IPS-20b (cell line): ENCODE results near the gene TMEM273.

ENCODE experiments used
- H3K27ac ChIP-seq: one replicate; pipeline ENCODE4 v1.5.1; 2013; ENCODE audit warnings: low read length
- H3K27me3 ChIP-seq: 2 replicates; pipeline ENCODE4 v1.6.1; 2013; ENCODE audit warnings: mild to moderate bottlenecking, low read length, inconsistent platforms; ENCODE audit not compliant: insufficient read depth
- H3K36me3 ChIP-seq: 2 replicates; pipeline ENCODE4 v1.6.1; 2013; ENCODE audit warnings: low read depth, mild to moderate bottlenecking, inconsistent platforms, low read length, moderate library complexity; ENCODE audit not compliant: insufficient read depth
- H3K4me1 ChIP-seq: 2 replicates; pipeline ENCODE4 v1.6.1; 2013; ENCODE audit warnings: mild to moderate bottlenecking, control low read depth, inconsistent platforms, low read length, moderate library complexity; ENCODE audit not compliant: insufficient read depth
- H3K4me3 ChIP-seq: 2 replicates; pipeline ENCODE4 v1.5.1; 2013; ENCODE audit warnings: mild to moderate bottlenecking, low read length, inconsistent platforms
- H3K9ac ChIP-seq: 2 replicates; pipeline ENCODE4 v1.6.1; 2013; ENCODE audit warnings: low read depth, mild to moderate bottlenecking, inconsistent platforms, low read length, moderate library complexity
- H3K9me3 ChIP-seq: 2 replicates; pipeline ENCODE4 v1.6.1; 2013; ENCODE audit warnings: mild to moderate bottlenecking, low read depth, low read length, inconsistent platforms; ENCODE audit not compliant: insufficient read depth

TMEM273 gene

DNA sequence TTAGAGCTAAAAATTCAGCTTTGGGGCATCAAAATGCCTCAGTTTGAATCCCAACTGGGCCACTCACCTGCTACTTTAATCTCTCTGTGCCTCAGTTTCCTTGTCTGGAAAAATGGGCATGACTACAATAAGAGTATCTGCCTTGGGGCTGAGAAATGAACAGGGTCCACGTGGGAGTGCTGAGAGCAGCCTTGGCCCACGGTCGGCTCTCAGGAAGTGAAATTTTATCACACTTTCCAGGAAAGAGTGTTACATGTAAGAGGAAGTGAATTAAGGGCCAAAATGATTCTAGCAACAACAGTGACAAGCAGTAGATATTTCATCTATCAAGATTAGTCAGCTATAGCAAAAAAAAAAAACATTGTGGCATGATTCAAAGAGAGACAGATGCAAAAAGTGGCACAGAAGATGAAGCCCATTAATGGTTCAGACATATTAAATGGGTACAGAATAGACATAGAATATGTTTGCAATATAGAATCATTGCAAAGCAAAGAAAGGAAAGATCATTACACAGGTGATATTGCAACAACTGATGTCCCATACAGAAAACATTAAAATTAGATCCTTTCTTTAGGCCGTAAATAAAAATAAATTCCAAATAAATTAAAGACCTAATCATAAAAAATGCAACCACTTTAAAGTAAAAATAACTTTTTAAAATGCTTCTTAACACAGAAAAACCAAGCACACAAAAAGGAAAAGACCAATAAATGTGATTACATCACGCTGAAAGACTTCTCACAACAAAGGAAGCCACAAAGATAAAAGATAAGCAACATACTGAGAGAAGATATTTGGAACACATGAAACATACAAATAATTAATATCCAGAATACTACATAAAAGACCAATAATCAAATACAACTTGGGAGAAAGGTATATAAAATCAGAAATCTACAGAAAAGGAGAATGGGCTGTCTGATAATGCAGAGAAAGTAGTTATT is 4.3 kb downstream of the TMEM273 start:
- Histone ChIP-seq H3K27ac (no peak overlapping the region), H3K36me3 (no peaks in the 10 kb centered on the region), H3K9me3 (no peaks in the 10 kb centered on the region), H3K4me1 (no peaks in the 10 kb centered on the region), H3K27me3 (no peaks in the 10 kb centered on the region), H3K9ac (no peak overlapping the region), H3K4me3 (no peak overlapping the region)

- no peaks in the 10 kb centered on the region for H3K4me1 ChIP-seq
- no peaks in the 10 kb centered on the region for H3K9me3 ChIP-seq
- H3K9ac ChIP-seq = no peak overlapping the region
- H3K36me3 ChIP-seq = no peaks in the 10 kb centered on the region
- H3K27ac ChIP-seq = no peak overlapping the region
- H3K4me3 ChIP-seq = no peak overlapping the region
- H3K27me3 ChIP-seq = no peaks in the 10 kb centered on the region
Observed at GRCh38 chr10:49182776-49183175, 5.4 kb downstream of the TMEM273 start.

DNA sequence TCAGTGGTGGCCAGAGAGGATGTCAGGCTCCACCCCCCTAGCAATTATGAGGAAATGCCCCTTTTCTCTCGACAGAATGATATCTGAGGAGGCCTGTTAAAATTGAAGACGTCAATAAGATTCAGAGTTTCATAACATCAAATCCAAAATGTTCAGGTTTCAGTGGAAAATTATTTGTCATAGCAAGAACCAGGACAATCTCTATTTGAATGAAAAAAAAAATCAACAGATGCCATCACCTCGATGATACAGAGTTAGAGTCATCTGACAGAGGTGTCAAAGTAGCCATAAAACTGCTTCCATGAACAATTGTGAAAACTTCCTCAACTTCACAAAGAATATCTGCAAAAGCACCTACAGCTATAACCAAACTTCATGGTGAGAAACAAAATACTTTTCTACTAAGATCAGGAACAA is 7.7 kb downstream of the TMEM273 start:
- no peaks in the 10 kb centered on the region for H3K4me1 ChIP-seq
- H3K27me3 ChIP-seq = no peaks in the 10 kb centered on the region
- no peaks in the 10 kb centered on the region for H3K9me3 ChIP-seq
- H3K9ac ChIP-seq = no peak overlapping the region
- H3K36me3 ChIP-seq = no peaks in the 10 kb centered on the region
- no peak overlapping the region for H3K27ac ChIP-seq
- H3K4me3 ChIP-seq = no peak overlapping the region

DNA sequence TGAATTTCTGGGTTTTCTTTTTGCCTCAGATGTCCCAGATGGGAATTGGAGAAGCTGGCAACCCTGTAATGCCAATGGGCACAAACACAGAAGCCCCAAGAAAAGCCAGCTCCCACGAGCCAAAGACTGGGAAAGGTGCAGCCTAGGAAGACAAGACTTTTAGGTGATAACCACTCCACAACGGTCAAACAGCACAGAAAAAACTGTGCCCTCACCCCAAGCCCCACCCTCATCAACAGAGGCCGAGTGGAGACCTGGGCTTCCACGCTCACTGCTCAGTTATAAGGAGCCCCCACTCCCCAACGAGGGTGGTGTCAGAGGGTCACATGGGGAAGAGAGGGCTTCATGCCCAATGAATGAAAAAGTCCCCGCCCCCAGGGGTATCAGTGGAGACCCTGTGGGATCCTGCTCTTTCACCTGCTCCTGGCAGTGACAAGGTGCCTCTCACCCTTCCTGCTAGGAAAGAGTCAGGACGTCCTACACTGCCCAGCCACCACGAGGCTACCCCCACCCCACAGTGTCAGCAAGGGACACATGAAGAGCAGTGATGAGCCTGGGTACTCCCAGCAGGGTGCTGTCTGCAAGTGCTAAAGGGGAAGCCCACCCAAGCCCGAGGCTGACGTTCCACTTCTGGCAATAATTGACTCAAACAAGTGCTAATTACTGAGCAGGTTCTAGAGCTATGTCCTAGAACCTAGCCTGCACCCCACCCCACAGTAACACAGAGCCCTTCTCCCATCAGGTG is 8.3 kb downstream of the TMEM273 start:
- Histone ChIP-seq H3K4me1 (no peaks in the 10 kb centered on the region), H3K9me3 (no peaks in the 10 kb centered on the region), H3K36me3 (no peaks in the 10 kb centered on the region), H3K27ac (no peak overlapping the region), H3K9ac (no peak overlapping the region), H3K4me3 (no peak overlapping the region), H3K27me3 (no peaks in the 10 kb centered on the region)

DNA sequence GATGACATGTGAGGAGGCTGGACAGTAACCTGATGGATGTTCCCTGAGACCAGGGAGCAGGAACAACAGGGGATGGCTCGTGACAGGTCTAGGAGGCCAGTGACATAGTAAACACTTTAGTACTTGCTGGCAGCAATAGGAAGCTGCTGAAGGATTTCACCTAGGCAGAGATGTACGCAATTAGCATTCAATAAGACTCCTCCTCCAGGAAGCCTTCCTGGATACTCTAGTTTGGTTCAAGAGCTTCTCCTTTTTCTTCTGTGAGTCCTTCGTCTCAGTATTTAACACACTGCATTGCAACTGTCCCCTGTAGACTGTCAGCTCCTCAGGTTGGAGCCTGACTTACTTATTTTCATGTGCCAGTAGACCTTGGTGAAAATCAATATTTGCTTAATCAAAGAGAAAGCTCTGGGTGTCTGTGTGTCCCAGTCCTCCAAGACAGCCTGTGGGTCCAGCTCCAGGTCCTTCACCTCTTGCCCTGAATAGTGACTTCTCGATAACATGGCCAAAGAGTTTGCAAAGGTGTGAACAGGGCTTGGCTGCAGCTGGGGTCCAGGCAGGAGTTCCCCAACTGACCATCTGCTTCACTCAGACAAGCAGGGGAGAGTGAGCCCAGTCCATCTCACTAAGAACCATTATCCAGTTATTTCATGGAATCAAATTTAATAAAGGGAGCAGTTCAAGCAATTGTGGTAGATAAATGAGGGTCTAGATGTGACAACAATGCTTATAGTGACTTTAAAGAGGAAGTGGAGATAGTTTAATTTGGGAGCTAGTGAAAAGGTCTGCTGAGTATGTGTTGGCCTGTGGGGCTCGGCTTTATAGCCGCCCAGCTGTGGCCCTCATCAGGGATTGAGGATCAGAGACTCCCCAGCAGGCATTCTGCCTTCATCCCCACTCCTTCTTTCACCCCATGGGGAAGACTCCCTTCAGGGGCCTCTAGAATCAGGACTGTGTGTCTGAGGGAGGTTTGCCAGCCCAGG is 9.4 kb downstream of the TMEM273 start:
- no peaks in the 10 kb centered on the region for H3K4me1 ChIP-seq

GRCh38 chr10:49177391-49178355 is 10.5 kb downstream of the TMEM273 start:
- no peak overlapping the region for H3K9ac ChIP-seq
- H3K27ac ChIP-seq = no peak overlapping the region
- H3K27me3 ChIP-seq = no peaks in the 10 kb centered on the region
- no peaks in the 10 kb centered on the region for H3K4me1 ChIP-seq
- no peak overlapping the region for H3K4me3 ChIP-seq
- H3K9me3 ChIP-seq = no peaks in the 10 kb centered on the region
- H3K36me3 ChIP-seq = no peaks in the 10 kb centered on the region

More for the DNA sequence above, 9.4 kb downstream of the TMEM273 start:
- H3K27me3 ChIP-seq = no peaks in the 10 kb centered on the region
- H3K27ac ChIP-seq = no peak overlapping the region
- no peak overlapping the region for H3K9ac ChIP-seq
- no peaks in the 10 kb centered on the region for H3K9me3 ChIP-seq
- no peaks in the 10 kb centered on the region for H3K36me3 ChIP-seq
- H3K4me3 ChIP-seq = no peak overlapping the region

- Histone ChIP-seq H3K4me3 (no peak overlapping the region), H3K9me3 (no peaks in the 10 kb centered on the region), H3K36me3 (no peaks in the 10 kb centered on the region), H3K27ac (no peak overlapping the region), H3K9ac (no peak overlapping the region), H3K27me3 (no peaks in the 10 kb centered on the region), H3K4me1 (no peaks in the 10 kb centered on the region)
Observed at GRCh38 chr10:49176310-49177268, 11.6 kb downstream of the TMEM273 start.

DNA sequence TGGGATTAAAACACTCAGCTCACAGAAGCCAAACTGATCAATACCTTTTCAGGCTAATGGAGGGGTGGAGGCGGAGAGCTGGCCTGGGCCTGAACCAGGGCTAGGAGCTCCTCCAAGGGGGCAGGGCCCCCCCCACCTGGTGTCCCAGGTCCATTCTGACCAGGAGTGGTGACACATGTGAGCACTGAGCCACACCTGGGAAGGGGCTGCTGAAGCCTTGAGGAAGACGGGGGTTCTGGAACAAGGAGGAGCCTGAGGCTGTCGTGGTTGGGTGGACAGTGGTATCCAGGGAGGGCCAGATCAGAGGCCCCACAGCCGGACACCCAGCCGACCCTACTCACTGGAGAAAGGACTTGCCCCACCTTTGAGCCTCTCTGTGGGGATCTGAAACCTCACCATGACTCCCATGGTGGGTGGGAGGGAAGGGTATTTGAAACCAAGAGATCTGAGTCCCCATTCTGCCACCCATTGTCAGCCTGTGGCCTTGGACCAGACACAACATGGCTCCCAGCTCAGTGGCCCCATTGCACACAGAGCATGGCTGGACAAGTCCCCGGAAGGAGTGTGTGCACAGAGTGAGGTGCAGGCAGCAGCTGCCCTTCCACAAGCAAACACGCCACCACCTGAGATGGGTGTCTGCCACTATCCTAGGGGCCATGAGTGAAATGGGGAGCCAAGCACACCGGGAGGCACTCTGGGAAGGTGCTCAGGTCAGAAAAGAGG is 12.4 kb downstream of the TMEM273 start:
- Histone ChIP-seq H3K9me3 (no peaks in the 10 kb centered on the region), H3K4me1 (no peaks in the 10 kb centered on the region), H3K27ac (no peak overlapping the region), H3K27me3 (no peaks in the 10 kb centered on the region), H3K9ac (no peak overlapping the region), H3K36me3 (no peaks in the 10 kb centered on the region), H3K4me3 (no peak overlapping the region)

- Histone ChIP-seq H3K27ac (no peak overlapping the region), H3K4me3 (no peak overlapping the region), H3K4me1 (no peaks in the 10 kb centered on the region), H3K9me3 (no peaks in the 10 kb centered on the region), H3K27me3 (no peaks in the 10 kb centered on the region), H3K9ac (no peak overlapping the region), H3K36me3 (no peaks in the 10 kb centered on the region)
Observed at GRCh38 chr10:49174926-49175500, 13.2 kb downstream of the TMEM273 start.
